GM18499 (cell line): ENCODE results near the gene UHRF2.
"Not testable (repeated sequence)": the region's sequence is repeated elsewhere in the genome, so short reads cannot be mapped to it uniquely, and the experiment has no call there.

Experiments
- ATAC-seq: cut with Tn5 transposase; IDR thresholded peaks from one replicate; pipeline ENCODE4 v1.9.1; 2021; ENCODE audit warnings: moderate number of reproducible peaks; ENCODE audit not compliant: insufficient read depth, unreplicated experiment

UHRF2 gene

DNA sequence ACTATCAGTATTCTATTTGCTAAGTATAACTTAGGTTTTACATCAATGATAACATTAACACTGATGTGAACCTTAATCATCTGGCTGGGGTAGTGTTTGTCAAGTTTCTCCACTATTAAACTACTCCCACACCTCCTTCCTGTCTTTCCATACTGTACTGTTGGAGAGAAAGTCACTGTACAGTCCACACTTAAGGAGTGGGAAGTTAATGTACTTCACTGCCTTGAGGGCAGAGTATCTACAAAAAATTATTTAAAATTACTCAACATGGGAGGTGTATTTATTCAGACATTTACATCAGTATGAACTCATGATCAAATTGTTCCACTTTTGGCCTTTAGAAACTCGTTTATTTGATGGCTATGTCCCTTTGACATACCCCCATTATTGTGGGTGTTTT lies 11.9 kb downstream of the UHRF2 start:
- ATAC-seq: no peak

DNA sequence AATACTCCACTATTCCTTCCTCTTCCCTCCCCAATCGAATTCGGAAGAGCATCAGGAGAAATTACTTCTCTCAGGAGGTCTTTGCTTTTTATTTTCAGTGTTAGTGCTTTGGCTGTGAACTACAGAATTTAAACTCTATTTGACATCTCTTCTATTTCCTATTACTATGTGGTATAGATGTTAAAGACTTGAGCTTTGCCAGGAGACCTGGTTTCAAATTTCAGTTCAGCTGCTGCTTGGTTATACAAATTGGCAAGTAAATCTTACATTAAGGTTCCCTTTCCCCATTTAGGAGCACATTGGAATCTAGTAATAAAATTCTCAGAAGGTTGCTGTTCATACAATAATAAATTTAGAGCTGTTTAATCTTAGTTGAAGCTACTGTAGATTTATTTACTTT lies 13.1 kb downstream of the UHRF2 start:
- ATAC-seq: no peak

DNA sequence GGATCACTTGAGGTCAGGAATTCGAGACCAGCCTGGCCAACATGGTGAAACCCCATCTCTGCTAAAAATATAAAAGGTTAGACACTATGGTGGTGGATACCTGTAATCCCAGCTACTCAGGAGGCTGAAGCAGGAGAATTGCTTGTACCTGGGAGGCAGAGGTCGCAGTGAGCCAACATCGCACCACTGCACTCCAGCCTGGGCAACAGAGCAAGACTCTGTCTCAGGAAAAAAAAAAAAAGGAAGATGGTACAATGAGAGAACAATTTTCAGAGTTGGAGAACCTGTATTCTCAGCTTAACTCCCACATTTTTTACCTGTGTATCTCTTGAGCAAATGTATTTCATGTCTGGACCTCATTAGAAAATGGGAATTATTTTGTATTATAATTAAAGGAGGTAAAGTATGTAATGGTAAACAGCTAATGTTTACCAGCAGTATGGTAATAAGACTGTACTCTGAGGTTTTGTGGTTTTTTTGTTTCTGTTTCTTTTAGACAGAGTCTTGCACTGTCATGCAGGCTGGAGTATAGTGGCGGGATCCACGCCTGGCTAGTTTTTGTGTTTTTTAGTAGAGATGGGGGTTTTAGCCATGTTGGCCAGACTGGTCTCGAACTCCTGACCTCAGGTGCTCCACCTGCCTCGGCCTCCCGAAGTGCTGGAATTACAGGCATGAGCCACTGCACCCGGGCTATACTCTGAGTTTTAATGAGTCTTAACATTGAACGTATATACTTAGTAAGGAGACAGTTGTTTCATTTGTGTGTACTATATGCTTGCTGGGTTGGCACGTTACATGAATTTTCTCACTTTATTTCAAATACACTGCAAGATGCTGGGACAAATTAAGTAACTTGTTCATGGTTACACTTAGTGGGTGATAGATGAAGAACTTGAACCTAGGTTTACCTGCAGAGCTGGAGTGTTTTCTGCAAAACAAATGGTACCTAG lies 16.2 kb downstream of the UHRF2 start:
- peak; percentile 92 for ATAC-seq

DNA sequence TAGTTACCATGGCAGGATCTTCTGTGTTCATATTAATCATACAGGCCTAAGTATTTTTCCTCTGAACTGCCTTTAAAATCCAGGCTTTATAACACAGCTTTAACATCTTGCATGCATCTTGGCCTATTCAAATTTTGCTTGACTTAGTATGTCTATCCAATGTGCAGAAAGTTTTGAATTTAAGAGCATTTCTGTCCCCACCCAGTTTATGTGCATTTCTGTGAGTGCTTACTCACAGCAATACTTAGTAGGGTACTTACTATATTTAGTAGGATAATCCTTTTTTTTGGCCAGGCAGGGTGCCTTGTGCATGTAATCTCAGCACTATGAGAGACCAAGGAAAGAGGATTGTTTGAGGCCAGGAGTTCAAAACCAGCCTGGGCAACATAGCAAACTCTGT lies 18.0 kb downstream of the UHRF2 start:
- no peak for ATAC-seq

DNA sequence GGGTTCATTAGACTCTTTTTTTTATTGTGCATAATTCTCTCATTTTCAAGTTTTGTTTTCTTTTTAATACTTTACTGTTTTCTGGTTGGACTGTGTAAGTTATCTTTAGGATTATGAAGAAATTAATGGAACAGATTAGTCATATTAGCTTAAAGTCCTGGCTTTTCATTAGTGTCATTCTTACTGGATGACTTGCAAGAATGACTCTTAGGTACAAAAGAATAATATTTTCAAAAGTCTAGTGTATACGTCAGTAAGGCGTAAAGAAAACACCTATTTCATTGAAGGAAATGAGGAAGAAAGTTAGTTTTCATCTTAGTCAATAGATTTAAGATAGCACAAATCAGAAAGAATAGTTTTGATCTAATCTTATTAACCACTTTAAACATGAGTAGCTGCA lies 20.4 kb downstream of the UHRF2 start:
- no peak for ATAC-seq

DNA sequence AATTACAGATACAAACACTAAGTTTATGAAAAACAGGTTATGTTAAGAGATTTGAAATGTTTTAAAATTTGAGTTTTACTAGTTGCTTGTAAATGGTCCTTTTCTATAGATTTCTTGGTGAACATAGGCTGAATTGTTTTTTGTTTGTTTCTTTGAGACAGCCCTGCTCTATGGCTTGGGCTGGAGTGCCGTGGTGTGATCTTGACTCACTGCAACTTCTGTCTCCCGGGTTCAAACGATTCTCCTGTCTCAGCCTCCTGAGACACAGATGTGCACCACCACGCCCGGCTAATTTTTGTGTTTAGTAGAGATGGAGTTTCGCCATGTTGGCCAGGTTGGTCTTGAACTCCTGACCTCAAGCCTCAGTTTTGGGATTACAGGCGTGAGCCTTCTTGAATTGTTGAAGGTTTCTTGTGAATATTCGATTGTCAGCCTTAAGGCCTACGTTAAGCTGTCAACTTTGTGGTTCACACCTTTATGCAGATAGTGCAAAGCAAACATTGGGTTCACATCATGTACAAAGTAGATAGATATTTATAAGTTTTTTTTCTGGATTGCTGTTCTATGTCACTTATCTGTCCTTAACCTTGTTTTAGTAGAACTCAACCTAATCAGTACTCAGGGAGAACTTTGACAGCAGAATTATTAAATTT lies 26.2 kb downstream of the UHRF2 start:
- no peak for ATAC-seq

DNA sequence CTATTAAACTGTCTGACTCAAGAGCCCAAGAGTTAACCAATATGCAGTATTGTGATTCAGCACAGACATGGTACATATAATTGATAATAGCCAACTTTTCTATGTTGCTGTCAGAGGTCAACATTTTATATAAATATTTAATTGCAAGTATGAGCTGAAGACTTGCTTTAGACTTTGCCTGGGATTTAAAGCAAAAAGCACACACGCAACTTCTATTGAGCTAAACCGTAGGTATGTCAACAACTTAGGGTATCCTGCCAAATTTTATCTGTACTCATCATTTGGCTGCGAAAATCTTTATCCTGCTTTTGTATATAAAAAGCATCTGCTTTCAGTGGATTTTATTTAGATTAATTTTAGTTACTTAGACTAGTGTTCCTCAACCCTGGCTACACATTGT lies 27.4 kb downstream of the UHRF2 start:
- ATAC-seq: no peak

DNA sequence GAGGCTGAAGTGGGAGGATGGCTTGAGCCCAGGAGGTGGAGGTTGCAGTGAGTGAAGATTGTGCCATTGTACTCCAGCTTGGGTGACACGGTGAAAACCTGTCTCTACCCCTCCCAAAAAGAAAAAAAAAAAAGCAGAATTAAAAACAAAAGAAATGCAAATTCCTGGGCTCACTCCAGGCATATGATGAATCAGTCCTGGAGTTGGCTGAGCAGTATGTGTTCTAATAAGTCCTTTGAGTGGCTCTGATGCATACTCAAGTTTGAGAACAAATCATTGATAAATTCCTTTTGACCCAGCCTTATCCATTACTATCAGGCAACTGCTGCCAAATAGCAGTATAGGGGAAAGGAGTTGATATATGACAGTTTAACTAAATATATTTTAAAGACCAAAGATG lies 28.3 kb downstream of the UHRF2 start:
- ATAC-seq: no peak

DNA sequence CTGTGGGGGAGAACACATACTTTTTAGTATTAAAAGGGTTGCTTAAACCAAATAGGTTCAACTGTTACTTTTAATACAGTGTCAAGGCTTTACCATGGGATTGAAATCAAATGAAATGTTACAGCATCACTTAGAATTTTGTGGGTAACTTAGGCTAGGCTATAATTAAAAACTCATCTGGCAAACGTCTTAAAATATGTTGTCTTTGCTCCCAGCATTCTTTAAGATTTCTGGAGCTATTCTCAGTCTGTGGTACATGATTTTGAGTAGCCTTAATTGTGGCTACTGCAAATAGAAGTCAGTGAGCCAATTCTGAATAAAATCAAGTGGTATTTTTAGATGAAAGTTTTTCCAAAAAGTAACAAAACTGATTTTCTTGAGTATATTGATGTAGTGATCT lies 30.7 kb downstream of the UHRF2 start:
- no peak for ATAC-seq

DNA sequence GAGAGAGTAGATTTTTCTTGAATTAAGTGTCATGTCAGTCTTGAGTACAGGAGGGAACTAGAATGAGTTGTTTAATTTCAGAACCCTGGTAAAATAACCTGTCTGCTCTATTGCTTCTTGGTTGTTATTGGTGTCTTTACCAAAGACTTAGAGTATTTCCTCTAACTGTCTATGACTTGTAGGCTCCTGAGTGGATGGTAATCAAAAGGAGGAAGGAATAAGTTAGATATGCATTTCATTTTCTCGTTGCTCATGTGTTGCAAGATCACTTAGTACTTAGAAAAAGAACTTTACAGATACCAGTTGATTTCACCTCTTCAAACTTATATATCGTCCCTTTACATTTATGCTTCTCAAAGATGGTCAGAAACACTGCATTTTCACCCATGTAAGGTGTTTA lies 31.1 kb downstream of the UHRF2 start:
- ATAC-seq: no peak

DNA sequence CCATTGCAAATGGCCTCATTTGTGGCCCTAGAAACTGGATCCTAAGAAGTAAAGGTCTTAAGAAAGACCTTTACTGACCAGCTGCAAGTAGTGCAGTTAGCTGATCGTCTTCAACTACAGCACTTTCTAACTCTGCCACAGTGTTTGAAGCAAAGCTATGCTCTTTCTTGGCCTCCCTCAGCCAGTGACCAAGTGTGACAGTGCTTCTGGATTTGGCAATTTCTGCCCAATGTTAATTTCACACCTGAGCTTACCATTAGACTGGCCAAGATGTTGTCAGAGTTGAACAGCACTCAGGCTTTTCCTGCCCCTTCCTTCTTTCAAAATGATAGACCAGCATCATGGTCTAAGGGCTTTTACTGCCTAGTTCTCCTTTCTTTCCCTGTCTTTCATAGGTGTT lies 36.1 kb downstream of the UHRF2 start:
- no peak for ATAC-seq

DNA sequence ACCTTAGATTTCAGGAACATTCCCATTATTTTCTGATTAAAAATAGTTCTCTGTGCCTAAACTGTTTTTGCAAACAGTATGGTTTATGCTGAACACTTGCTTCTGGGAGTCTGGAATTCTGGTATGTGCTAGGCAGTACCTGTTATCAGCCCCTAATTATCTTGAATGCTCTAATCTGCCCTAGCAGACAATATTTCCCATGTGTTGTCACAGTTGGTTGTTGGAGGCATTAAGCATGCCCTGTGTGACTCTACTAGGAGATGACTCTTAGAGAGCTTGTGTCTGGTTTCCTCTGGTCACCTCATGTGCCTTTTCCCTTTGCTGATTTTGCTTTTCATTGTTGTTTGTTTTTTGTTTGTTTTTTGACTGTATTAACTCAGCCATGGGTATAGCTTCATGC lies 36.6 kb downstream of the UHRF2 start:
- ATAC-seq: no peak

DNA sequence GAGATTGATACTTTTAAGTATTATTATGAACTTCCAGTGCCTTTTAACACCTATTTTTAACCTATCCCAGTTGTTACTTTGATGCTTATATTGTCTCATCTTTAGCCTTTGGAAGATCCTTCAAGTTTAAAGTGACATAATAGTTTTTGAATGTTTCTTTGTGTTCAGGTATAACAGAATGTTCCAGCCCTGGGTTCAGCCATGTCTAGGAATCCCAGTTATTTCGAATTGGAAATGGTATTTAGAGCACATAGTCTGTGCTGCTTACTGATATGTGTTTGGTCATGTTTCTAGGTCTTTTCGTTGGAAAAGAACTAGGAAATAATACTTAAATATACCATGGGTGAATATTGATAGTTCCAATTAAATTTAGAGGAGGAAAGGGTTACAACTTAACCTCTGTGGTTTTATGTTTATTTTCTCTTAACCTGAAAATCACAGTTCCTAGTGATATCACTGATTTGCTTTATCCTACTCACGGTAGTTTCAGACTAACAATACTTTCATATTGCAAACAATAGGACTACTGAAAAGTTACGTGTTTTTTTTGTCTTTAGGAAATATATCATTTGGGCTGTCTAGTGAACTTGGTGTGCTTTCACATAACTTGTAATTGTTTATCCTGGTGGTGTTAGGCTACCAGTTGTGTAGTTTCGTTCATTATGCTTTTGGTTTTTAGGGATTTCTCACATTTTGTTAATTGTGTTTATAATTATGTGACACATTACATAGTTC lies 37.8 kb downstream of the UHRF2 start:
- no peak for ATAC-seq

DNA sequence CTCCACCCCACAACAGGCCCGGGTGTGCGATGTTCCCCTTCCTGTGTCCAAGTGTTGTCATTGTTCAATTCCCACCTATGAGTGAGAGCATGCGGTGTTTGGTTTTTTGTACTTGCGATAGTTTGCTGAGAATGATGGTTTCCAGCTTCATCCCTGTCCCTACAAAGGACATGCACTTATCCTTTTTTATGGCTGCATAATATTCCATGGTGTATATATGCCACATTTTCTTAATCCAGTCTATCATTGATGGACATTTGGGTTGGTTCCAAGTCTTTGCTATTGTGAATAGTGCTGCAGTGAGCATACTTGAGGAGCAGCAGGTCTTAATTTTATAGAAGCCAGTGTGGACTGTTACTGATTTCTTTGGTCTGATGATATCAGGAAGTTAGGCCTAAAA lies 42.3 kb downstream of the UHRF2 start:
- not testable (repeated sequence) for ATAC-seq

DNA sequence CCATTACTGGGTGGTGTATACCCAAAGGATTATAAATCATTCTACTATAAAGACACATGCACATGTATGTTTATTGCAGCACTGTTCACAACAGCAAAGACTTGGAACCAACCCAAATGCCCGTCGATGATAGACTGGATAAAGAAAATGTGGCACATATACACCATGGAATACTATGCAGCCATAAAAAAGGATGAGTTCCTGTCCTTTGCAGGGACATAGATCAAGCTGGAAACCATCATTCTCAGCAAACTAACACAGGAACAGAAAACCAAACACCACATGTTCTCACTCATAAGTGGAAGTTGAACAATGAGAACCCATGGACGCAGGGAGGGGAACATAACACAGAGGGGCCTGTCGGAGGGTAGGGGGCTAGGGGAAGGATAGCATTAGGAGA lies 45.7 kb downstream of the UHRF2 start:
- not testable (repeated sequence) for ATAC-seq

DNA sequence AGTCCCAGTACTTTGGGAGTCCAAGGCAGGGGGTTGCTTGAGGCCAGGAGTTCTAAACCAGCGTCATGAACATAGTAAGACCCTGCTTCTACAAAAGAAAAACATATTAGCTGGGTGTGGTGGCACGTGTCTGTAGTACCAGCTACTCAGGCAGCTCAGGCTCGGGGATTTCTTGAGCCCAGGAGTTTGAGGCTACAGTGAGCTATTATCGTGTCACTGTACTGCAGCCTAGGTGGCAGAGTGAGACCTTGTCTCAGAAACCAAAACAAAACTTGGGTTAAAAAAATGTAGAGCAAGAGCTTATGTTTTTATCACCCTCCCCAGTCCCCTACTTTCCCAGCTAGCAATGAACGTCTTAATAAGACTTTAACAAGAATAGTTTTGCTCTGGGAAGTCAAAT lies 46.7 kb downstream of the UHRF2 start:
- ATAC-seq: no peak

DNA sequence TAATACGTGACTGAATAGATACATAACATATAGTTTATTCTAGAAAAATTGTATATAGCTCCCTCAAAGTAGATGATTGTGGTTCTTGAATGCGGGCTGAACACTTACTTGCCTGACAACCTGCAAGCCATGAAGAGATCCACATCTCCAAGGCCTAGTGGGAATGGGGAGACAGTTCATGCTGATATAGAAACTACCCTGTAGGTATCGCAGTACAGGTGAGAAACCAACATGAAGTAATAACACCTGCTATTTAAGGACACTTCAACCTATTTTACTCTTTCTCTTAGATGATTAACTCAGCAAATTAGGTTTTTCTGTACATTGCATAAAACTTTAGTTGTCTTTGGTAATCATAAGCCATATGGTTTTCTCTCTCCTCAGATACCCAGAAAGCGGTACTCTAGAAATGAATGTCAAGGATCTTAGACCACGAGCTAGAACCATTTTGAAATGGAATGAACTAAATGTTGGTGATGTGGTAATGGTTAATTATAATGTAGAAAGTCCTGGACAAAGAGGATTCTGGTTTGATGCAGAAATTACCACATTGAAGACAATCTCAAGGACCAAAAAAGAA lies 47.3 kb downstream of the UHRF2 start:
- no peak for ATAC-seq

DNA sequence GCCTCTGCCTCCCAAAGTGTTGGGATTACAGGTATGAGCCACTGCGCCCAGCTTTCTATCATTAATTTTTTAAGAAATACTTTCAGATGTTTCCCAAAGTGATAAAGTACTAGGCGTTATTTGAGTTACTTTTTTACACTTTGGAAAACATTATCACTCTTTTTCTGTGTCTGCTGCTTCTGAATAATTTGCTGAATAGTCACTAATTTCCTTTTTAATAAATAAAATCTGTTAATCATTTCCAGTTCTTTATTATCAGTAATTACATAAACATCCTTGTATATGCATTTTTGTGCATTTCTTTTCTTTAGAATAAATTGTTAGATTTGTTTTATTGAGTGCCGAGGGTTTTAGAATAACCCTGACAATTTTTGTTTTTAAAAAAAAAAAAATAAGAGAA lies 48.6 kb downstream of the UHRF2 start:
- ATAC-seq: no peak

DNA sequence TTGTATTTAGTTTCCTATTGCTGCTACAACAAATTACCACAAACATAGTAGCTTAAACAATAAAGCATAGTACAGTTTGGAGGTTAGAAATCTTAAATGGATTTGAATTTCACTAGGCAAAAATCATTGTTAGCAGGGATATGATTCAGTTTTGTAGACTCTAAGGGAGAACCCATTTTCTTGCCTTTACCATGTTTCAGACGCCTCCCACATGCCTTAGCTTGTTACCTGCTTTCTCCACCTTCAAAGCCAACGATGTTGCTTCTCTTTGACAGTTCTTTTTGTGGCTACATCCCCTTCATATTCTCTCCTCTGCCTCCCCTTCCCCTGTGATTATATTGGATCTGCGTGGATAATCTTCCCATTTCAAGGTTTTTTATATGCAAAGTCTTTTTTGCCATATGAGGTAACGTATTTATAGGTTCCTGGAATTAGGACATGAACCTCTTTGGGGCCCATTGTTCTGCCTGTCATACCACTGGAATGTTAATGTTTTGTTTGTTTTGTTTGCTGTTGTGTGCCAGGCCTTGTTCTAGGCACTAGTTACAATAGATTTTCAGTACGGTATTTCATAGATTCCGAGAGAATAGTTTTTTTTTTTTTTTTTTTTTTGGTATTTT lies 54.1 kb downstream of the UHRF2 start:
- ATAC-seq: no peak

DNA sequence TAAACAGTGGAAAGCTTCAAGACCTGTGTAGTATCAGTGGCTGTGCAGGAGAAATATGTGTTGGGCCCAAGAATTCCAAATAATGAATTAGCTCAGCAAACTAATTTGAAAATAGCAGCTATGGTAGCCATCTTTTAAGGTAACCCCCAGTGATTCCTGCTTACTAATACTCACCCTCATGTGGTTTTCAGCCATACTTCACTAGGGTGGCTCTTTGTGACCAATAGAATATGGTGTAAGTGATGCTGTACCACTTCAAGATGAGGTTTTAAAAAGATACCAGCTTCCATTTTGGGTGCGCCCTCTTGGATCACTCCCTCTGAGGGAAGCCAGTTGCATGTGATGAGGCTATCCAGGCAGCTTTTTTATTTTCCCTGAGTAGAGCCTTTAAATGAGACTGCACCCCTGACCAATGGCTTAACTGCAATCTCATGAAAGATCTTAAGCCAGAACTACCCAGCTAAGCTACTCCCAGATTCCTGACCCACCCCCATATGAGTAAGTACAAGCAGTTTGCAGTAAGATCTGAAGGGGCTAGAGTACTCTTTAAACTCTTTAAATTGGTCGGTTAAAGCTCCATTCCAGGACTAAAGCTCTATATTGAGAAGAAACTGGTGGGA lies 58.3 kb downstream of the UHRF2 start:
- ATAC-seq: no peak
